Activated CD8-positive, alpha-beta memory T cell treated with anti-CD3 and anti-CD28 coated beads for 24 hours (primary cell): ENCODE measurements around the gene SRM.
A peak's percentile ranks its signal among the peaks of the same experiment; 100 is the strongest.
"Not testable (repeated sequence)": the region's sequence is repeated elsewhere in the genome, so short reads cannot be mapped to it uniquely, and the experiment has no call there.

Source experiments
- DNase-seq: peaks from one replicate; pipeline ENCODE4 v3.0.0-alpha.2; 2020

Gene SRM

GRCh38 chr1:11059968-11060830 is at the start of gene SRM:
TSS of gene SRM (minus strand) at chr1:11060018. CDS start at chr1:11059943, 75 bp downstream.
- DNase-seq = peak; percentile 93

- DNase-seq = no peak
Measured at GRCh38 chr1:11109047-11109760, 49.4 kb upstream of the SRM start.

GRCh38 chr1:11107599-11107998 is 47.8 kb upstream of the SRM start:
- no peak for DNase-seq

GRCh38 chr1:11105586-11105985 is 45.8 kb upstream of the SRM start:
- no peak for DNase-seq

- DNase-seq = no peak
Measured at GRCh38 chr1:11101347-11101746, 41.5 kb upstream of the SRM start.

- not testable (repeated sequence) for DNase-seq
Measured at GRCh38 chr1:11100806-11101205, 41.0 kb upstream of the SRM start.

GRCh38 chr1:11100149-11100493 is 40.3 kb upstream of the SRM start:
- DNase-seq = no peak

GRCh38 chr1:11099310-11100148 is 39.7 kb upstream of the SRM start, which contains the start of gene EXOSC10:
TSS of gene EXOSC10 (minus strand) at chr1:11099869. CDS start at chr1:11099831, 38 bp downstream.
- DNase-seq = peak; percentile 98

GRCh38 chr1:11098931-11099309 is 39.1 kb upstream of the SRM start:
- DNase-seq = no peak

GRCh38 chr1:11083784-11084183 is 24.0 kb upstream of the SRM start:
- not testable (repeated sequence) for DNase-seq

- no peak for DNase-seq
Measured at GRCh38 chr1:11080931-11081330, 21.1 kb upstream of the SRM start.

- no peak for DNase-seq
Measured at GRCh38 chr1:11078631-11079030, 18.8 kb upstream of the SRM start.

- DNase-seq = not testable (repeated sequence)
Measured at GRCh38 chr1:11073398-11073797, 13.6 kb upstream of the SRM start.

GRCh38 chr1:11072216-11072917 is 12.5 kb upstream of the SRM start:
- no peak for DNase-seq

- DNase-seq = no peak
Measured at GRCh38 chr1:11071463-11072215, 11.8 kb upstream of the SRM start.

GRCh38 chr1:11070876-11071275 is 11.1 kb upstream of the SRM start:
- DNase-seq = no peak

GRCh38 chr1:11068600-11069473 is 9.0 kb upstream of the SRM start:
- no peak for DNase-seq

- DNase-seq = no peak
Measured at GRCh38 chr1:11067716-11068599, 8.1 kb upstream of the SRM start.

GRCh38 chr1:11065796-11066195 is 6.0 kb upstream of the SRM start:
- no peak for DNase-seq

GRCh38 chr1:11064942-11065341 is 5.1 kb upstream of the SRM start:
- DNase-seq = no peak
